GM19023 (cell line): ENCODE measurements around the gene TRAPPC5.

Experiments used
- ATAC-seq: cut with Tn5 transposase; IDR thresholded peaks from one replicate; pipeline ENCODE4 v1.9.1; 2021; ENCODE audit warnings: mild to moderate bottlenecking, moderate library complexity; ENCODE audit not compliant: unreplicated experiment

The TRAPPC5 gene

DNA sequence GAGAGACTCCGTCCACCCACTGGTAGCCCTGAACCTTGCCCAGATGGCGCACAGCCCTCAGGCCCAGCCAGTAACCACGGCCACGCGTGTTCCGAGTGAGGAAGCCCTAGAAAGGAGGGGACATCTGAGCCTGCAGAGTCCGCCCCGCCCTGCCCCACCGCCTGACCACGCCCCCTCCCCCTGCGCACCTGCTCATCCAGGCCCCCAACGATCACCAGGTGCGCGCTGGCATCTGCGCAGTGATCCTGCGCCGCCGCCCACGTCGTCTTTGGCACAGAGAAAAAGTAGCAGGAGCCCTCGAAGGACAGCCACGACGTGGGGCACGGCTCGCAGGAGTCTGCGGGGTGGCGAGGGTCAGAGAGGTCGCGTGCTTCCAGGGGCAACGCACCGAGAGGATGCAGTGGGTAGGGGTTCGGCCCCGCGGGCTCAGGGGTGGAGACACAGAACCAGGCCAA, 49.2 kb downstream of the TRAPPC5 start:
- ATAC-seq, result no peak

DNA sequence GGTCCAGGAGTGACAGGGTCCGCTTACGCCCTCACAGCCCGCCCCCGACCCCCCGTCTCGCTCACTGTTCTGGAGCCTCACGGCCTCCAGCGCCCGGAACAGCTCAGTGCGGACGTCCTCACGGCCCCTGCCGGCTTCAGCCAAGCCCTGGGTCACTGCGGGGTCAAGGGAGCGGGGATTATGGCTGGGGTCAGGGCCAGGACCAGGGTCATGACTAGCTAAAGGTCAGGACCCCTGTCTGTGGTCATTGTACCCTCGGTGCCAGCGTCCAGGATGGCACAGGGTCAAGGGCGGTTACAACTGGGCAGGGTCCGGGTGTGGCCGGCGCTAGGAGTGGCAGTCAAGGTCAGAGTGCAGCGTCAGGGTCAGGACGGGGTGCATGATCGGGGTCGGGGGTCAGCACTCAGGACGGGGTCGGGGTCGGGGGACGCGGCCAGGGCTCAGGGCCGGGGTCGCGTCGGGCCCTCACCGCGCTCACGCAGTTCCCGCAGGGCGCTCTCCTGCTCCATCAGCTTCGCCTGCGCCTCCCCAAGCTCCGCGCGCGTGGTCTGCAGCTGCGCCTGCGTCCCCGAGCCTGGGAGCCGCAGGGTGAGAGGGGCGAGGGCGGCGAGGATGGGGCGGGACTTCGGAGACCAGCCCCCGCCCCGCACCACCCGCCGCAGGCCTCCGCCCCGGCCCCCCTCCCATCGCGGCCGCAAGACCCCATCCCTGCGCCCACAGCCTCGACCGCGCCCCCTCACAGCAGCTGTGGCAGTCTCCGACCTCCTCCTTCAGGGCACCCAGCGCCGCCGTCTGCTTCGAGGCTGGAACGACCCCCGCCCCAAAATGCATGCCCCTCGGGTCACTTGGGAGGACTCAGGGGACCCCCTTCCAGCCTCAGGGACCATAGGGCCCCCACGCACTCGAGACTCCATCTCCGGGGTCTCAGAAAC, 49.9 kb downstream of the TRAPPC5 start:
- no peak for ATAC-seq

DNA sequence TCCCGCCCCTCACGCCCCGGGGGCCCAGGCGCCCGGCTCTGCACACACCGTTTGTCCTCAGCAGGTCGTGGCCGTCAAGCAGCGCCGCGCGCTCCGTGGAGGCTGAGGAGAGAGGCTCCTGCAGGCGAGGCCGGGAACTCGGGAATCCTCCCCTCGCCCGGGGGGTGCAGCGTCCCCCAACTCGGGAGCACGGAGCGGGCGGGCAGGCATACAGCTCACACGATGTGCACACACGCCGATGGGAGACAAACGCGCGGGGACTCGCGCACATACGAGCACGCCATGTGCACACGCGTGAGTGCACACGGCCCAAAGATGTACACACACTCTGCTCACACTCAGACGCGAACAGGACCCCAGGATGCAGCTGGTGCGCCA, 50.6 kb downstream of the TRAPPC5 start:
- no peak for ATAC-seq

DNA sequence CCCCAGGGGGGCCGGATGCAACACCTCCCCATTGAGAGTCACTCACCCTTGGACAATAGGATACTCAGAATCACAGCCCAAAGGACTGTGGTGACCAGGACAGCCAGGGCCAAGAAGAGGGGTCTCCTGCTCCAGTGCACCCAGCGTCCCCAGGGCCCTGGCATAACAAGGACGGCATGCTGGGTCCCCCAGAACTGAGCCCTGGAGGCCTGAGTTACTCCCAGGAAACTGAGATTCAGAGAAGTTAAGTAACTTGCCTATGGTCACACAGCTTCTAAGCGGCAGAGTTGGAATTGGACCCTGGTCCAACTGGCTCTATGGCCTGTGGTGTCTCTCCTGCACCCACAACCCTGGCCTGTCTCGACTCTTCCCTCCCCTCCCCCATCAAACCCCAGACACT, 51.0 kb downstream of the TRAPPC5 start:
- ATAC-seq, result no peak

DNA sequence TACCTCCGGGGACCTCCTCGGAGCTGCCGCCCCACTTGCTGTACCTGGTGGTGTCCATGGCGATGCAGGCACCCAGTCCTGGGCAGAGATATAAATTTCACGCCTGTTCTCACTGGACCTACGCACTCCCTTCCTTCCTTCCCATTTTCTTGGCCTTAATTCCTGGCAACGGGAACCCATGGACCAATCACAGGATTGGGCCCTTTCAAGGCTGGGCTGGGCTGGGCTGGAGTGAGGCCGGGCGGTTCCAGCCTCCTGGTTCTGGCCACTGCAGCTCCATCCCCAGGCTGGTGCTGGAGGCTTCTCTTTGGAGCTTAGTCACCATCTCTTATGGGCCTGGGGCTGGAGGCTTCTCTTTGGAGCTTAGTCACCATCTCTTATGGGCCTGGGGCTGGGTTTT, 51.4 kb downstream of the TRAPPC5 start, which contains the start of gene CLEC4G:
Gene CLEC4G, minus strand, starts transcription at position 66 of the 400 bp plus-strand sequence. Its CDS starts 8 bp downstream, at position 58.
- no peak for ATAC-seq

DNA sequence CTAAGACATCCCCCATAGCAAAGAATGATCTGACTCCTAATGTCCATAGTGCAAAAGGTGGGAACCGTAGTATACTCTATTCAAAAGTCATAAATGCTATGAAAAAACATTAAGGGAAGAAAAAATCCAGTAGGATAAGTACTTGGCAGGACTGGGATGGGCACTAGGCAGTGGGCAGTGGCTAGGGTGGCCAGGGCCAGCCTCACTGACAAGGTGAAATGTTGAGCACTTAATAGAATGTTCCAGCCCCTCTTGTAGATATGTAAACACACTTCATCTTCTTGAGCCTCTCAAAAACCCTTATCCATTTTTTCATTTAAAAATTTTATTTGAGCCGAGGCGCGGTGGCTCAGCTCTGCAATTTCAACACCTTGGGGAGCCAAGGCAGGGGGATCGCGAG, 52.7 kb downstream of the TRAPPC5 start:
- ATAC-seq, result no peak

DNA sequence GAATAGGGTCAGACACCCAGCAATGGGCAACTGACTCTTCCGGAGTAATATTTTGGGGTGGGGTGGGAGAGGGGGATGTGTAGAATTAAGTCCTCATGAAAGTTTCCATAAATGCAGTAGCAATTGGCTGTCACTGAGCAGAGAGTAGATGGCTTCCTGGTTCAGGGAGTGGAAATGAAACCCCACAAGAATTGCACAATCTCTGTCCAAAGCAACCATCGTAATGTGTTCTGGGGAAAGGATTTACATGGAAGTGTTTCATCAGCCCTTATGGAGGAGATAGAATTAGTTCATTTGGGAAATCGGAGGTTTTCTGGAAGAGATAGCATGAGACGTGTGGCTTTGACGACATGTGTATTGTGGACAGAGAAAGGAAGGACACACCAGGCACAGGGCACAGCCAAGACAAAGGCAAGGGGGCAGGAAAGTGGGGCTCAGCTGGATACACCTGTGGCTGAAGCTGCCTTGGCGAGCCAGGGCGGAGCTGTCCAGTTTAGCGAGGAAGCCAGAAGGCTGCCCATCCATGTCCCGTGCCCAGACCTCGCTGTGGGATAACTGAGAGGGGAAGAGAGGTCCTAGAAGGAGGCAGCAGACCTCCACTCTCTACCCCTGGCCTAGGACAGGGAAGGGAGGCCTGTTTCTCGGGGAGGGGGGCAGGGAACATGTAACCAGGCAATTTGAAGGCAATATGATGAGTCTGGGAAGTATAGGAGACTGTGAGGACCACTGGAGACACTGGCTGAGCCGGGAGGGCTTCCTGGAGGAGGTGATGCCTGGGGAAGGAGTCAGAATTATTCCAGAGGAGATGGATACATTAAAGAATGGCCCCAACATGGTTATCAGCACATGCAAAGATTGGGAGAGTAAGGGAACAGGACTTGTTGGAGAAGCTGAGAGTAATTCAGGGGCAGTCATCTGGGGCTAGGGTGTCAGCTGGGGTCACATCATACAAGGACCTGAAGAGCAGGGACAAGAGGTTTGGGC, 53.9 kb downstream of the TRAPPC5 start:
- no peak for ATAC-seq

DNA sequence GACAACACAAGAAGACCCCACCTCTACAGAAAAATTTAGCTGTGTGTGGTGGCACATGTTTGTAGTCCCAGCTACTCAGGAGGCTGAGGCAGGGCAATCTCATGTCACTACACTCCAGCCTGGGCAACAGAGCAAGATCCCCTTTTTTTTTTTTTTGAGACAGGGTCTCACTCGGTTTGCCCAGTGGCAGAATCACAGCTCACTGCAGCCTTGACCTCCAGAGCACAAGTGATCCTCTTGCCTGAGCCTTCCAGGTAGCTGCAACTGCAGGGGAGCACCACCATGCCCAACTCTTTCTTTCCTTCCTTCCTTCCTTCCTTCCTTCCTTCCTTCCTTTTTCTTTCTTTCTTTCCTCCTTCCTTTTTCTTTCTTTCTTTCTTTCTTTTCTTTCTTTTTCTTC, 55.5 kb downstream of the TRAPPC5 start:
- ATAC-seq, result no peak

DNA sequence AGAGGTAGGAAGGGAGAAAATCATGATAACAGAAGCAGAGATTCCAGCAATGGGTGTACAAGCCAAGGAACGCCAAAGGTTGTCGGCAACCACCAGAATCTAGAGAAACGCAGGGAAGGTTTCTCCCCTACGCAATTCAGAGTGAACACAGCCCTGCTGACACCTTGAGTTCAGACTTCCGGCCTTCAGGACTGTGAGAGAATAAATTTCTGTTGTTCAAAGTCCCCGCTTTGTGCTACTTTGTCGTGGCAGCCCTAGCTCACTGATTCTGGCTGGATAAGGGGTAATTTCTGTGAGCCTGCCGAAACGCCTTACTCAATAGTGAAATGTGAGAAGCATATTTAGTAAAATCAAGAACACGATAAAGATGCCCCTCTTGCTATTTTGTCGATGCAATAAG, 56.6 kb downstream of the TRAPPC5 start:
- no peak for ATAC-seq
